Mucosa of descending colon (tissue), 3 donors: ENCODE results near the gene BORCS8. TPM values are rescaled to one million over a fixed set of nuclear protein-coding genes. Genes with fewer than 3 reads are reported as not detected.
"Not testable (repeated sequence)": the region's sequence is repeated elsewhere in the genome, so short reads cannot be mapped to it uniquely, and the experiment has no call there.

Experiments
- ATAC-seq: fragments of 200-7000 bp; cut with Tn5 transposase; one replicate; pipeline ENCODE4 v1.9.1; 2020; ENCODE audit warnings: mild to moderate bottlenecking, moderate library complexity
- DNase-seq, 3 donors: peaks; one replicate each; pipeline ENCODE4 v3.0.0-alpha.2; 2020
- H3K36me3 ChIP-seq: fragments of 200-600 bp; one replicate; pipeline ENCODE4 v1.8.0; 2021; ENCODE audit warnings: low read depth, mild to moderate bottlenecking
- H3K4me1 ChIP-seq: fragments of 200-600 bp; one replicate; pipeline ENCODE4 v1.8.0; 2021; ENCODE audit warnings: low read depth, mild to moderate bottlenecking
- H3K4me3 ChIP-seq: fragments of 200-600 bp; one replicate; pipeline ENCODE4 v1.8.0; 2021; ENCODE audit warnings: mild to moderate bottlenecking
- H3K9me3 ChIP-seq: fragments of 200-600 bp; one replicate; pipeline ENCODE4 v1.8.0; 2021; ENCODE audit warnings: mild to moderate bottlenecking
- intact Hi-C, 2 donors: fragments of 100-400 bp; cut with DNase I in 1 of 2; cut with micrococcal nuclease in 1 of 2; formaldehyde crosslinking; loops; one replicate each; pipeline versions ENCODE4 v1.11.0 to v1.11.1; 2022; cut with DNase I, micrococcal nuclease
- total RNA-seq, 3 donors: library from RNA; stranded (reverse); fragmentation: NEBNext Ultra II Directional in 2 of 3; extraction: Animal tissue kit (Norgen Biotek cat#: 25700) in 2 of 3; gene quantifications; one replicate each; pipeline versions ENCODE4 v1.2.1 to v1.2.4, GENCODE V29; 2021 to 2023
- TF ChIP-seq, protein P1 (sequence below): fragments of 200-600 bp; IDR thresholded peaks from one replicate; pipeline ENCODE4 v1.8.0; 2022; ENCODE audit warnings: antibody characterized with exemption, mild to moderate bottlenecking
- donor health status: DM: no; HTN: no; CAD: no; lungs with moderate emphysema.
- donor health status: DM: no; HTN: no; CAD: no.
- donor health status: DM: no; HTN: yes; CAD: no.

BORCS8 gene
- total RNA-seq, 3 donors from 2014 or later = 29.1 to 41.0 (median 31.8) TPM

DNA sequence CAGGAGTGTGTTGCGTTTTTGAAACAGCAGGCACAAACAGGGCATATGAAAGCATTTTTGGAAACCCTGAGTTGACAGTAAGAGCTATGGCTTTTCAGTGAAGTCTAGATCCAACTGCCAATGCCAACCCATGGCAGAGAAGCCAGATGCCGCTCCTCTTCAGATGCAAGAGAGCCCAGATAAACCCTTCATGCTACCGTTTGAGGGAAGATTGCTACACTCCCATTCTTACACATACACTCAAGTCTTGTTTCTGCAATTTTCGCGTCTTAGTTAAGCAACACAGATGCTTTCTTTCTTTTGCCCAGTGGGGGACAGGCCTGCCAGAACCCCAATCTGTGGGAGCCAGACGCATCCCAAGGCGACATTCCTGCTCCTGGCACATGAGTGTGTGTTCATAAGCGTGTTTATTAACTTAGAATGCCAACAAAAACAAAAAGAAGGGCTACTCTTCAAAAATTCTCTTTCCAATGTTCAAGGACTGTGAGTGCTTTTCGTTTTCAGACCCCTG is 10.4 kb downstream of the BORCS8 start:
- no peaks in the 10 kb centered on the region for H3K36me3 ChIP-seq
- H3K9me3 ChIP-seq = no peaks in the 10 kb centered on the region
- TF ChIP-seq, protein P1, sequence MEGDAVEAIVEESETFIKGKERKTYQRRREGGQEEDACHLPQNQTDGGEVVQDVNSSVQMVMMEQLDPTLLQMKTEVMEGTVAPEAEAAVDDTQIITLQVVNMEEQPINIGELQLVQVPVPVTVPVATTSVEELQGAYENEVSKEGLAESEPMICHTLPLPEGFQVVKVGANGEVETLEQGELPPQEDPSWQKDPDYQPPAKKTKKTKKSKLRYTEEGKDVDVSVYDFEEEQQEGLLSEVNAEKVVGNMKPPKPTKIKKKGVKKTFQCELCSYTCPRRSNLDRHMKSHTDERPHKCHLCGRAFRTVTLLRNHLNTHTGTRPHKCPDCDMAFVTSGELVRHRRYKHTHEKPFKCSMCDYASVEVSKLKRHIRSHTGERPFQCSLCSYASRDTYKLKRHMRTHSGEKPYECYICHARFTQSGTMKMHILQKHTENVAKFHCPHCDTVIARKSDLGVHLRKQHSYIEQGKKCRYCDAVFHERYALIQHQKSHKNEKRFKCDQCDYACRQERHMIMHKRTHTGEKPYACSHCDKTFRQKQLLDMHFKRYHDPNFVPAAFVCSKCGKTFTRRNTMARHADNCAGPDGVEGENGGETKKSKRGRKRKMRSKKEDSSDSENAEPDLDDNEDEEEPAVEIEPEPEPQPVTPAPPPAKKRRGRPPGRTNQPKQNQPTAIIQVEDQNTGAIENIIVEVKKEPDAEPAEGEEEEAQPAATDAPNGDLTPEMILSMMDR = no peak
- intact Hi-C loops = no loop called here
- DNase-seq (no peak), ATAC-seq (no peak)
- no peaks in the 10 kb centered on the region for H3K4me1 ChIP-seq
- no peak overlapping the region for H3K4me3 ChIP-seq

DNA sequence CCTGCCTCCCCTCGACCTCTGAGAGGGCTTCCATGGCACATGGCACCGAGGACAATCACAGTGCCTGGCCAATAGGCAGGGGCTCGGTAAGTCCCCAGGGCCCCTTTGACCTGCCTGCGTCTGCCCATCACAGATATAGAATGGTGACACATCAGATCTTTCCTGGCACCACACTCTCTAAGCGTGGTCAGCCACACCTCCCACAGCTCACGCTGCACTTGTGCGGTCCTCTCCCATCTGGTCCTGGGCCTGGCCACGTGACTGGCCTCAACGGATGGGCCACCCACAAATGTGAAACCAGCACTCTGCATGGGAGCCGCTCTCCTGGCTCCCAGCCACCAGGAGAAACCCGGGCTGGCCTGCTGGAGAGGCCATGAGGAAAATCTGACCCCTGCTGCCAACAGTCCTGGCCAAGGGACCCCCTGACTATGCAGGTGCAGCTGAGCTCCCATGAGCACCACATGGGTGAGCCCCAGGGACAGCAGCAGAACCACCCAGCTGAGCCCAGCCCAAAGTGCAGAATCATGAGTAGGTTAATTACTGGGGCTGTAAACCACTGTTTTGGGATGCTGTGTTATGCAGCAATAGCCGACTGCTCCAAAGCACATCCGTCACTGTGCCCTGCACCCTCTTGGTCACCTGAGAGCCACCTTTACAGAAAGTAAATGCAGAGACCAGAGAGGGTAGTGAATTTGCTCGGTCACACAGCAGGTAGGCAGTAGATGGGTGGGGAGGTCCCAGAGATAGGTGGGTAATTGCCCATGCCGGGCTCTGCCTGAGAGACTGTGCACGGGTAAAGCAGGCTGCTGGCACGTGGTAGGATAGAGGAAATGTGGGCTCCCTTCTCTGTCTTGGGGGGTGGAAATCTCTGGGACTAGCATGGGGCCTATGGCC is 12.2 kb downstream of the BORCS8 start:
- Histone ChIP-seq H3K9me3 (no peaks in the 10 kb centered on the region), H3K36me3 (no peaks in the 10 kb centered on the region), H3K4me1 (no peaks in the 10 kb centered on the region), H3K4me3 (no peak overlapping the region)
- TF ChIP-seq, protein P1 = no peak
- intact Hi-C loops = no loop called here
- no peak for ATAC-seq
- DNase-seq = no peak

DNA sequence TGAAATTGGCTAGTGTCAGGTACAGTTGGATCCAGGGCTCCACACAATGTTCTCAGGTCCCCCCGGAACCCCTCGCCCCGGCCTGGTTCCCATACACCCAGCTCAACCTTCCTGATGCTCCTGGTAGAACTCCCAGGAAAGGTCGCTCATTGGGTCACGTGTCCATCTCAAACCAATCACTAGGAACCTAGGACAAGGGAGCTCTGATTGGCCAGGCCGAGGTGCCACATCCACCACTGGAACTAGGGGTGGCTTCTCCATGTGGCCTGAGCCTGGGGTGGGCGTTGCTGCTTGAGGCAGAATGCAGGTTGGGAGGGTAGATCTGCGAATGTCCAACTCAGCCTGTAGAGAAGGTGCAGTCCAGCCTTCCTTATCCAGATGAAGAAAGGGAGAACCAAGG is 15.0 kb downstream of the BORCS8 start:
- intact Hi-C loops = no loop called here

DNA sequence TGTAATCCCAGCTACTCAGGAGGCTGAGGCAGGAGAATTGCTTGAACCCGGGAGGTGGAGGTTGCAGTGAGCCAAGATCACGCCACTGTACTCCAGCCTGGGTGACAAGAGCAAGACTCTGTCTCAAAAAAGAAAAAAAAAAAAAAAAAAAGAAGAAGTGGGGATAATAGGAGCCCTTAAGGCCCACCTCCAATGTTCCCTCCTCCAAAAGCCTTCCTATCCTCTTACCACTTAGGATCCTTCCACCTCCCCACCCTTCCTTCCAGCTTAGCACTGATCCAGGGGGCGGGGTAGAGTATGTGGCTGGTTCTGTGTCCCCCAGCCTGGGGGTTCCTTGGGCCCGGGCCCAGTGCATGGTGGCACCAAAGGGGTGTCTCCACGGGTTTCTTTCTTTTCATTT is 18.7 kb downstream of the BORCS8 start:
- DNase-seq, H3K9me3 ChIP-seq, ATAC-seq, H3K36me3 ChIP-seq, H3K4me3 ChIP-seq, intact Hi-C loops, H3K4me1 ChIP-seq: not testable (repeated sequence)

More for the DNA sequence above, 15.0 kb downstream of the BORCS8 start:
- TF ChIP-seq, protein P1 = no peak
- DNase-seq (no peak), ATAC-seq (no peak)
- H3K4me1 ChIP-seq = no peaks in the 10 kb centered on the region
- H3K4me3 ChIP-seq = no peak overlapping the region
- H3K36me3 ChIP-seq = no peaks in the 10 kb centered on the region
- no peaks in the 10 kb centered on the region for H3K9me3 ChIP-seq

DNA sequence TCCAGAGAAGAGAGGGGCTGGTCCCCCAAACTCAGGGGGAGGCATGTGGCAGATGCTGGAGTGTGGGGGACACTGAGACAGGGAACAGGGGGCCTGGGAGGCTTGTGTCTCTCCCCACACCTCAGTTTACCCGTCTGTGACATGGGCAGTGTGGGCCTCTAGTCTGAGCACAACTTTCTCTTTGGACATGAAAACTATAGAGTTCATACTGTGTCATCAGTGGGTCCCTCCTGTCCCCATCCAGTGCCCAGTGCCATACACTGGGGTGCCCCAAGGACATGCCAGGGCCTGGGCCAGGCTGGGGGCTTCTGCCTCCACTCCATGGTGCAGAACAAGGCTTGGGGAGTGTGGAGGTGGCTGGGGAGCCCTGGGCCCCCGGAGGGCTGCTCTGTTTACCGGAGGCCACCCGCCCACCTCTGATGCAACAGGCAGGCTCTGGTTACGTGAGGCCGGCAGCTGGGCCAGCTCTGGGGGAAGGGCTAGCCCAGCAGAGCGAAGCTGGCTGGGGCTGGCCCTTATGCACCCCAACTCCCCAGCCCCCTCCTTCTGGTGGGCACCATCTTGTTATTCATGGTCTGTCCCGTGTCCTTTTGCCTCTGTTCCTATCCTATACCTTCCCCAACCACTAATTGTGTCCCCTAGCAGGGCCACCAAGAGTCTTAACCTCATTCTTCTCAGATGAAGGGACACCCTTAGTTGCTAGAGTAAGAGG is 20.0 kb downstream of the BORCS8 start:
- Histone ChIP-seq H3K9me3 (no peaks in the 10 kb centered on the region), H3K4me1 (peaks cover 6% of the 10 kb centered on the region), H3K4me3 (no peak overlapping the region), H3K36me3 (no peaks in the 10 kb centered on the region)
- ATAC-seq (no peak), DNase-seq (no peak)
- TF ChIP-seq, protein P1 = no peak
- intact Hi-C loops = no loop called here
